Keratinocyte (primary cell): Measurements from ENCODE around the gene CTNNA2. TPM values are rescaled to one million over a fixed set of nuclear protein-coding genes. Genes with fewer than 3 reads are reported as not detected.

Experiments
- DNase-seq: peaks from one replicate; pipeline ENCODE4 v3.0.0-alpha.2; 2011; ENCODE audit warnings: low read depth, missing footprints, low spot score
- FAIRE-seq: peaks from 2 replicates; lab custom pipeline; 2011; peaks lifted over from hg19 to GRCh38; lab: Jason Lieb, UNC
- H2AFZ ChIP-seq: 2 replicates; pipeline ENCODE4 v1.6.0; 2012; ENCODE audit warnings: low read length, control low read depth, inconsistent platforms; ENCODE audit not compliant: control insufficient read depth
- H3K27ac ChIP-seq: 2 replicates; pipeline ENCODE4 v1.5.1; 2011; ENCODE audit warnings: low read length; ENCODE audit not compliant: control insufficient read depth, insufficient read depth
- H3K27me3 ChIP-seq: 3 replicates; pipeline ENCODE4 v1.6.0; 2011; ENCODE audit warnings: low read length; ENCODE audit not compliant: control insufficient read depth, insufficient read depth; ENCODE audit errors: extremely low read depth
- H3K36me3 ChIP-seq, 2 experiments: 2 replicates in 1 of 2; 3 replicates in 1 of 2; pipeline ENCODE4 v1.5.1; 2011; ENCODE audit warnings: low read length in 2 of 2, mild to moderate bottlenecking in 1 of 2; ENCODE audit not compliant: control insufficient read depth in 2 of 2, insufficient read depth in 2 of 2; ENCODE audit errors: extremely low read depth in 1 of 2
- H3K4me1 ChIP-seq: 3 replicates; pipeline ENCODE4 v1.5.1; 2011; ENCODE audit warnings: low read length; ENCODE audit not compliant: control insufficient read depth, insufficient read depth; ENCODE audit errors: extremely low read depth
- H3K4me2 ChIP-seq: 3 replicates; pipeline ENCODE4 v1.6.0; 2011; ENCODE audit warnings: low read depth, low read length; ENCODE audit not compliant: control insufficient read depth, insufficient read depth; ENCODE audit errors: extremely low read depth
- H3K4me3 ChIP-seq, 3 experiments: fragments of 200-600 bp in 1 of 3; sonication (generic) in 1 of 3; 2 replicates in 2 of 3; 3 replicates in 1 of 3; pipeline ENCODE4 v1.5.1; 2011 to 2016; ENCODE audit warnings: low read length in 3 of 3, mild to moderate bottlenecking in 3 of 3, control low read depth in 2 of 3, inconsistent platforms in 1 of 3, low read depth in 1 of 3, mixed read lengths in 1 of 3, mixed run types in 1 of 3, moderate library complexity in 1 of 3; ENCODE audit not compliant: control insufficient read depth in 2 of 3, insufficient read depth in 2 of 3; ENCODE audit errors: extremely low read depth in 1 of 3
- H3K79me2 ChIP-seq: 2 replicates; pipeline ENCODE4 v1.6.0; 2012; ENCODE audit warnings: low read length; ENCODE audit not compliant: control insufficient read depth, insufficient read depth
- H3K9ac ChIP-seq: 3 replicates; pipeline ENCODE4 v1.6.0; 2011; ENCODE audit warnings: low read length; ENCODE audit not compliant: control insufficient read depth, insufficient read depth; ENCODE audit errors: extremely low read depth
- H3K9me1 ChIP-seq: 3 replicates; pipeline ENCODE4 v1.6.0; 2011; ENCODE audit warnings: low read length; ENCODE audit not compliant: control insufficient read depth, insufficient read depth; ENCODE audit errors: extremely low read depth
- H3K9me3 ChIP-seq: 2 replicates; pipeline ENCODE4 v1.5.1; 2012; ENCODE audit warnings: low read depth, low read length; ENCODE audit not compliant: control insufficient read depth
- H4K20me1 ChIP-seq: 3 replicates; pipeline ENCODE4 v1.6.0; 2011; ENCODE audit warnings: low read length; ENCODE audit not compliant: control insufficient read depth, insufficient read depth; ENCODE audit errors: extremely low read depth
- EZH2 ChIP-seq: IDR thresholded peaks from one replicate; pipeline ENCODE4 v1.6.1; 2012; ENCODE audit warnings: inconsistent platforms, mild to moderate bottlenecking, low read length, moderate library complexity
- dilution Hi-C: fragments of 300-500 bp; cut with MboI; formaldehyde crosslinking; loops from one replicate; pipeline ENCODE4 v1.7.0; 2020; ENCODE audit warnings: low sequenced_read_pairs; ENCODE audit not compliant: extremely low pct_ligation_motif_present
- polyA plus RNA-seq, 5 experiments: library from polyadenylated mRNA; depleted of rRNA in 3 of 5; stranded (reverse) in 3 of 5; stranded (forward) in 1 of 5; unstranded in 1 of 5; fragments of >200 nt; gene quantifications; 1 replicate in 1 of 5; 2 replicates in 3 of 5; 3 replicates in 1 of 5; pipeline versions ENCODE4 v1.2.1 to v1.2.3, GENCODE V29; 2011 to 2012; ENCODE audit warnings: missing spikeins in 2 of 5, low read depth in 1 of 5, low replicate concordance in 1 of 5
- TF ChIP-seq, protein P1 (sequence below), 3 experiments: IDR thresholded peaks in 1 of 3; conservative IDR thresholded peaks in 1 of 3; optimal IDR thresholded peaks in 1 of 3; 2 replicates in 2 of 3; 3 replicates in 1 of 3; pipeline versions ENCODE3 to v1.5.1; 2011; ENCODE audit warnings: low read length in 3 of 3, mild to moderate bottlenecking in 3 of 3, moderate library complexity in 2 of 3, control low read depth in 1 of 3, inconsistent platforms in 1 of 3; ENCODE audit not compliant: insufficient read depth in 2 of 3; ENCODE audit errors: extremely low read depth in 1 of 3

Gene CTNNA2
- polyA plus RNA-seq, 1 donor (not counting 4 experiments of a cell fraction or from before 2014, with no cell fraction given): not detected

DNA sequence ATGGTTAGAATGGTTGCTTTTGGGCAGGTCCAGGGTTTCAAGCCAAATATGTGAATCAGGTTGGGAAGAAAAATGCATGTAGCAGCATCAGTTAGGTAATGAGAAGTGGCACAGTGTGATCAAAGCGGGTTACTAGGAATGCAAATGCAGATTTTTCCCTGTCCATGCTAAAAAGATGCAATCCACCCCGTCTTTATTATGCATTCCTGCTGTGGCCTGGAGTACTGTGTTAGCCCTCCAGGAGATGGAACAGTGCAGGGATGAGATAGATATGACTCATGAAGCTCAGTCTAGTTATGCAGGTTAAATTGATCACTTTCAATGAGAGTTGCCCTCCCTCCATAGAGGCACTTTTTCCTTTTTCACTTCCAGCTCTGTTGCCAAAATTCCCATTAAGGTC is 283.8 kb downstream of the CTNNA2 start:
- Histone ChIP-seq H3K4me3 (no peak overlapping the region), H3K9ac (no peak overlapping the region), H3K27ac (no peak overlapping the region), H3K9me3 (no peaks in the 10 kb centered on the region), H3K4me2 (no peak overlapping the region), H3K4me1 (no peaks in the 10 kb centered on the region), H3K36me3 (no peaks in the 10 kb centered on the region), H3K79me2 (no peaks in the 10 kb centered on the region), H4K20me1 (no peaks in the 10 kb centered on the region), H3K9me1 (no peaks in the 10 kb centered on the region), H3K27me3 (no peaks in the 10 kb centered on the region), H2AFZ (no peak overlapping the region)
- dilution Hi-C loops: no loop called here
- no peak for FAIRE-seq
- TF ChIP-seq EZH2: no peak
- TF ChIP-seq, protein P1, sequence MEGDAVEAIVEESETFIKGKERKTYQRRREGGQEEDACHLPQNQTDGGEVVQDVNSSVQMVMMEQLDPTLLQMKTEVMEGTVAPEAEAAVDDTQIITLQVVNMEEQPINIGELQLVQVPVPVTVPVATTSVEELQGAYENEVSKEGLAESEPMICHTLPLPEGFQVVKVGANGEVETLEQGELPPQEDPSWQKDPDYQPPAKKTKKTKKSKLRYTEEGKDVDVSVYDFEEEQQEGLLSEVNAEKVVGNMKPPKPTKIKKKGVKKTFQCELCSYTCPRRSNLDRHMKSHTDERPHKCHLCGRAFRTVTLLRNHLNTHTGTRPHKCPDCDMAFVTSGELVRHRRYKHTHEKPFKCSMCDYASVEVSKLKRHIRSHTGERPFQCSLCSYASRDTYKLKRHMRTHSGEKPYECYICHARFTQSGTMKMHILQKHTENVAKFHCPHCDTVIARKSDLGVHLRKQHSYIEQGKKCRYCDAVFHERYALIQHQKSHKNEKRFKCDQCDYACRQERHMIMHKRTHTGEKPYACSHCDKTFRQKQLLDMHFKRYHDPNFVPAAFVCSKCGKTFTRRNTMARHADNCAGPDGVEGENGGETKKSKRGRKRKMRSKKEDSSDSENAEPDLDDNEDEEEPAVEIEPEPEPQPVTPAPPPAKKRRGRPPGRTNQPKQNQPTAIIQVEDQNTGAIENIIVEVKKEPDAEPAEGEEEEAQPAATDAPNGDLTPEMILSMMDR (optimal IDR thresholded peaks at IDR 0.05 in 1 of 3, IDR thresholded peaks at IDR 0.05 in 1 of 3, conservative IDR thresholded peaks at IDR 0.05 in 1 of 3; ENCODE audit: extremely low read depth in 1 of 3, insufficient read depth in 2 of 3, low read length in 3 of 3): no peak
- no peak for DNase-seq

DNA sequence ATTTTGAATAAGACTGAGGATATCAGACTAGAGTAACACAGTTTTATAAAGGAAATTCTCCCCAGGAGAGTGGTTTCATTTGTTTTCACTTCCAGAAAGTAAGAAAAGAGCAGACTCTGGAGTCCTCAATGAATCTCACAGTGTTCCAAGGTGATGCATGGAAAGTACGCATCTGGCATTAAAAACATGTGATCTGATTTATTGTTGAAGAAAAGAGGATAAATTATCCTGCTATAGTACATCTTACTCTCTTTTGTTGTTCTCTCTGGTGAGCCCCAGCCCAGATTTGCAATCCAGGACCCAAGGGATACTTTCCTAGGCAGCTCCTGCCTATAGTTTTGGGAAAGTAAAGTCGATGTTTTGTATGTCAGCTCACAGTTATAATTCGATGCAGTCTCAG is 285.9 kb downstream of the CTNNA2 start:
- no peaks in the 10 kb centered on the region for H3K79me2 ChIP-seq
- TF ChIP-seq EZH2: no peak
- TF ChIP-seq, protein P1 (optimal IDR thresholded peaks at IDR 0.05 in 1 of 3, IDR thresholded peaks at IDR 0.05 in 1 of 3, conservative IDR thresholded peaks at IDR 0.05 in 1 of 3; ENCODE audit: extremely low read depth in 1 of 3, insufficient read depth in 2 of 3, low read length in 3 of 3): no peak

More for the DNA sequence above, 285.9 kb downstream of the CTNNA2 start:
- H3K9ac ChIP-seq: no peak overlapping the region
- no peak for DNase-seq
- H2AFZ ChIP-seq: no peak overlapping the region
- FAIRE-seq: no peak
- dilution Hi-C loops: no loop called here
- no peaks in the 10 kb centered on the region for H3K9me1 ChIP-seq
- H4K20me1 ChIP-seq: no peaks in the 10 kb centered on the region
- no peaks in the 10 kb centered on the region for H3K9me3 ChIP-seq
- H3K36me3 ChIP-seq: no peaks in the 10 kb centered on the region
- no peak overlapping the region for H3K4me3 ChIP-seq
- H3K4me2 ChIP-seq: no peak overlapping the region
- no peak overlapping the region for H3K27ac ChIP-seq
- H3K27me3 ChIP-seq: no peaks in the 10 kb centered on the region
- no peaks in the 10 kb centered on the region for H3K4me1 ChIP-seq
